VCaP (cell line): ENCODE results near the gene RPTOR.

Experiments
- H3K27ac ChIP-seq: fragments of 450-650 bp; 2 replicates; pipeline ENCODE4 v1.5.1; 2017
- CTCF ChIP-seq: fragments of 450-650 bp; conservative IDR thresholded peaks from 2 replicates; pipeline ENCODE4 v1.5.1; 2017; ENCODE audit warnings: mild to moderate bottlenecking, moderate library complexity

RPTOR gene

DNA sequence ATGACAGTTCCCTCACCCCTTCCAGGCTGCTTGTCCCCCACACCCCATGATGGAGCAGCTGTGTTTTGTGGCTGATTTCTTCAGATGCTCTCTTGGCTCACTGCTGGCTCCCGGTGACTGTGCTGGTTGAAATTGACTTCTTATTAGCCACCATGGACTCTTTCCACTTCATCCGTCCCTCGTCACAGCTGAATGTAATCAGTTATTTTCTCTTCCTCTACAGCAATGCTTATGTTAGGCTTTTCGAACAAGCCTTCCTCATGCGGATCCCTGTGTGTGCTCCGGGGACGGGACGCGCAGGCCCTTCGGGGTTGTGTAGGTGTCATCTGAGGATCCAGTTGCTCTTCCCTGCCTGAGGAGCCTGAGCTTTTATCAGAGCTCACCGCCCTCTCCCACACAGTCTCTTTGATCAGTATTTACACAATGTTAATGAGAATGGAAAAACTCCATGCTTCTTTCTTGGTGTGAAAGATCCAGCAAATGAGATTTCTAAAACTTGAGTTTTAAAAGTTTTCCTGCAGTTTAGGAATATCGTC is 87.5 kb downstream of the RPTOR start:
- TF ChIP-seq CTCF, result no peak

DNA sequence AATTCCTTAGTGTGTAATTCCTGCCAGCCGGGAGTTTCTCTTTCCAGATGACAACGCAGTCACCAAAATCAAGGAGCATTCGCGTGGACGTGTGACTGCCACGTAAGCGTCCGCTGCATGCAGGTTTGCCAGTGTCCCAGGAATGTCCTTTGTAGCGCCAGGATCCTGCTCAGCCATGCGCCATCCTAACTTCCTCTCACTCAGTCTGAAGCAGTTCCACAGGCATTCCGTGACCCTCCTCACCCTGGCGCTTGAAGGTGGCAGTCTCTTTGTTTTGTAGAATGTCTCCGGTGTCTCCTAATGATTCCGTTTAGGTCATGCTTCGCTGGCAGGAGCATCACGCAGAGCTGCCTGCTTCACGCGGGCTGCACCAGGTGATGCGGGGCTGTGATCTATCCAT is 88.6 kb downstream of the RPTOR start:
- H3K27ac ChIP-seq, result no peak overlapping the region
- no peak for TF ChIP-seq CTCF

More for the DNA sequence above, 87.5 kb downstream of the RPTOR start:
- H3K27ac ChIP-seq, result peak overlapping the region; percentile 23; the same call in 1 of the 2 replicates

GRCh38 chr17:80633994-80634566 is 89.4 kb downstream of the RPTOR start:
- H3K27ac ChIP-seq, result no peak overlapping the region

GRCh38 chr17:80636361-80637018 is 91.9 kb downstream of the RPTOR start:
- no peak for TF ChIP-seq CTCF
- H3K27ac ChIP-seq, result no peak overlapping the region

More at GRCh38 chr17:80633994-80634566, 89.4 kb downstream of the RPTOR start:
- no peak for TF ChIP-seq CTCF

- no peak for TF ChIP-seq CTCF
- H3K27ac ChIP-seq, result no peak overlapping the region
These were observed 92.6 kb downstream of the RPTOR start for GRCh38 chr17:80637048-80637781.

- no peak overlapping the region for H3K27ac ChIP-seq
- TF ChIP-seq CTCF, result no peak
These were observed 95.0 kb downstream of the RPTOR start for GRCh38 chr17:80639658-80640057.

- TF ChIP-seq CTCF, result no peak
- H3K27ac ChIP-seq, result no peak overlapping the region
These were observed 95.9 kb downstream of the RPTOR start for GRCh38 chr17:80640366-80641084.
